ENCODE results near the gene DDI2.
A peak's percentile ranks its signal among the peaks of the same experiment; 100 is the strongest.

The DDI2 gene

DNA sequence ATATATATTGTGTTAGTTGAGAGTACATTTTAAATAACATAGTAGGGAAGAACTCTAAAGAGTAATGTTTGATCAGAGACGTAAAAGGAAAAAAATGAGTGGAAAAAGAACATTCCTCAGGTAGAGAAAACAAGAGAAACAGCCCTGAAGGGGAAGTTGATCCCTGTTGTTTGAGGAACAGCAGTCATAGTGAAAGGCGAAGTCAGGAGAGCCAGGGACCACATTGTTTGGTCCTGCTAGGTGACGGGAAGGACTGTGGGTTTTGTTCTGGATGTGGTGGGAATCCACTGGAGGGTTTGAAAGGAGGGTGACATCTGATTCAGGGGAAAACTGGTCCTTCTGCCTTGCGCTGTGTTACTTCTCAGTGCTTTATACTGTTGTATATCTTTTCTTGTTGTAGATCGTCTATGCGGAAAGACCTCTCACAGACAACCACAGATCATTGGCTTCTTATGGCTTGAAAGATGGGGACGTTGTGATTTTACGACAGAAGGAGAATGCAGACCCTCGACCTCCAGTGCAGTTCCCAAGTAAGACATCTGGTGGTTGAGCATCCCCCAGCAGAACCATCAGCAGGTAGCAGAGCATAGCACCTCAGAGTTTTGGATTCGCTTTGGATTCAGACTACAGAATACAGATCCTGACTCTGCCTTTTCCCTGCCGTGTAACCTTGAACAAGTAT lies 9.2 kb downstream of the DDI2 start:
- DNase-seq (ENCODE audit: insufficient read length, low spot score) (no peak), FAIRE-seq (no peak)
- TF ChIP-seq, protein P1, sequence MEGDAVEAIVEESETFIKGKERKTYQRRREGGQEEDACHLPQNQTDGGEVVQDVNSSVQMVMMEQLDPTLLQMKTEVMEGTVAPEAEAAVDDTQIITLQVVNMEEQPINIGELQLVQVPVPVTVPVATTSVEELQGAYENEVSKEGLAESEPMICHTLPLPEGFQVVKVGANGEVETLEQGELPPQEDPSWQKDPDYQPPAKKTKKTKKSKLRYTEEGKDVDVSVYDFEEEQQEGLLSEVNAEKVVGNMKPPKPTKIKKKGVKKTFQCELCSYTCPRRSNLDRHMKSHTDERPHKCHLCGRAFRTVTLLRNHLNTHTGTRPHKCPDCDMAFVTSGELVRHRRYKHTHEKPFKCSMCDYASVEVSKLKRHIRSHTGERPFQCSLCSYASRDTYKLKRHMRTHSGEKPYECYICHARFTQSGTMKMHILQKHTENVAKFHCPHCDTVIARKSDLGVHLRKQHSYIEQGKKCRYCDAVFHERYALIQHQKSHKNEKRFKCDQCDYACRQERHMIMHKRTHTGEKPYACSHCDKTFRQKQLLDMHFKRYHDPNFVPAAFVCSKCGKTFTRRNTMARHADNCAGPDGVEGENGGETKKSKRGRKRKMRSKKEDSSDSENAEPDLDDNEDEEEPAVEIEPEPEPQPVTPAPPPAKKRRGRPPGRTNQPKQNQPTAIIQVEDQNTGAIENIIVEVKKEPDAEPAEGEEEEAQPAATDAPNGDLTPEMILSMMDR (IDR thresholded peaks at IDR 0.05; ENCODE audit: insufficient read depth, missing control alignments): no peak

DNA sequence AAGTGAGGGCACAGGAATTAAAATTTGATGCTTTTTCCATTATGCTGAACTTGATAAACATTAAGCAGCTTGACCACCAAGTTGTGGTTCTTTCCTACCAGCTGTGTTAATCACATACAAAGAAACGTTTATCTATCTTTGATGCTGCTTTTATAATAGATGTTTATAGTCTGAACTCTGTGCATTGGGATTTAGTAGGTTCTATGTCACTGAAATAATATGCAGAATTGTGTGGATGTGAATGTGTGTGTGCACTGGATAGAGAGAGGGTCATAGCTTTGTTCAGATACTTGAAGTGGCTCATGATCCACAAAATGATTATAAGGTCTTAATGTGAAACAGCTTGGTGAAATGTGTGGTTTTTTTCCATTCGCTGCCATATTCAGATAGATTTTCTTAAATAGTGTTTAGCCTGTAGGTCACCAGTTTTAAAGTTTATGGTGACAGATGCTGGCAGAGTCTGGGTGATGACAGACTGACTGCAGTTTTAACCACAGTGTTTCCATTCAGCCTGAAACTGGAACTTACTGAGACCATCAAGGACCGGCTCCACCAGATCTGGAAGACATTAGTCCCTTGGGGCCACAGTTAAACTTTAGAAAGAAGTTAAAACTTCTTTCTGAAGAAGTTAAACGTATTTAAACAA lies 10.2 kb downstream of the DDI2 start:
- TF ChIP-seq, protein P1 (IDR thresholded peaks at IDR 0.05; ENCODE audit: insufficient read depth, missing control alignments): no peak
- FAIRE-seq (no peak), DNase-seq (ENCODE audit: insufficient read length, low spot score) (no peak)

DNA sequence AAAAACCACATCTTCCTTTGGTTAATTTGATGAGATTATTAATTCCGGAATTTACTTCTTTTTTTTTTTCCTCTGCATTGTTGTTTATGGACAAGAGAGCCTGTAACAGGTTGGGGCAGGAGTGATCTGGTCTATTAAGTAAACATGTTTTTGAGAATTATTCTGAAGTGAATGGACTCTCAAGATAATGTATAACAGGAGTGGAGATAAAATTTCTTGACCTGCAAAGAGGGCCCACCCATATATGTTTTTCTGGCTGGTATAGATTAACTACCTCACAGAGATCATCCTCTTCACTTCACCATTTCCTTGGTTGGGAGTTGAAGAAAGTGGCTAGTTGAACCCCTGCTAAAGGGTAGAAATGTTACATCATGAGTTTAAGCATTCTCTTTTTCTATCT lies 10.7 kb downstream of the DDI2 start:
- DNase-seq (ENCODE audit: insufficient read length, low spot score) (no peak), FAIRE-seq (no peak)
- TF ChIP-seq, protein P1 (IDR thresholded peaks at IDR 0.05; ENCODE audit: insufficient read depth, missing control alignments): no peak

DNA sequence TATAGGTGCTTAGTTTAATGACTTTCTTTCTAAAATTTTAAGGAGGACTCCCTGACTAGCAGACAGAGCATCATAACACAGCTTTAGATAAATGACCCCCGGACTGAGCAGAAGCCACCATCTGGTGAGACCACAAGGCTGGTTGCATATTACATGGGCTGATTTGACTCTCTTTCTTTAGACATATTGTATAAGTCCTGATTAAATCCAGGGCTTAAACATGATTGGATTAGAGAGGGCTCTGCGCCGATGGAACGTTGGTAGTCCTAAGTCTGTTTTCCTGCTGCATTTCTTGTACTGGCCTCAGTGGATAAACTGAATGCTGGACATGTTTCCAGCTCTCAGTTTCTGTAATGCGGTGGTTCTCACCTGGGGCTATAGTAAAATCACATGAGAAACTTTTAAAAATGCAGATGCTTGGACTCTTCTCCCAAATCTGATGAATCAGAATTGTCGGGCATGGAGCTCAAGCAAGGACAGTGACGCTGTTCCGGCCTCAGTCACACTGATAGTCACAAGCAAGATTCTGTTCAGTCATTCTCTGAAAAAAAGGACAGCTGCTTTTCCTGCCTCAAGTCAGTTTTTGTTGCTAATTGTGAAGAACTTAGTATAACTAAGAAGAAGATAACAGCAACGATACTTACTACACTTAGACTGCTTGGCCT lies 16.6 kb downstream of the DDI2 start:
- DNase-seq (ENCODE audit: insufficient read length, low spot score) (peak; percentile 37), FAIRE-seq (no peak)
- TF ChIP-seq, protein P1 (IDR thresholded peaks at IDR 0.05; ENCODE audit: insufficient read depth, missing control alignments): no peak

DNA sequence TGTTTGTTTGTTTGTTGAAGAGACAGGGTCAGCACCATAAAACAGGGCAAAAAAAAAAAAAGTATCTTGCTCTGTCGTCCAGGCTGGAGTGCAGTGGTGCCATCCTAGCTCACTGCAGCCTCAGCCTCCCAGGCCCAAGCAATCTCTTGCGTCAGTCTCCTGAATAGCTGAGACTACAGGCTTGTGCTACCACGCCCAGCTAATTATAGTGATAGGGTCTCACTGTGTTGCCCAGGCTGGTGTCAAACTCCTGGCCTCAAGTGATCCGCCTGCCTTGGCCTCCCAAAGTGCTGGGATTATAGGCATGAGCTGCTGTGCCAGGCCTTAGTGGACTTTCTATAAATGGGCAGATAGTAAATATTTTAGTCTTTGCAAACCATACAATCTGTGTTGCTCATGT lies 19.2 kb downstream of the DDI2 start:
- TF ChIP-seq, protein P1 (IDR thresholded peaks at IDR 0.05; ENCODE audit: insufficient read depth, missing control alignments): no peak
- FAIRE-seq: no peak
- DNase-seq (ENCODE audit: insufficient read length, low spot score): no peak

DNA sequence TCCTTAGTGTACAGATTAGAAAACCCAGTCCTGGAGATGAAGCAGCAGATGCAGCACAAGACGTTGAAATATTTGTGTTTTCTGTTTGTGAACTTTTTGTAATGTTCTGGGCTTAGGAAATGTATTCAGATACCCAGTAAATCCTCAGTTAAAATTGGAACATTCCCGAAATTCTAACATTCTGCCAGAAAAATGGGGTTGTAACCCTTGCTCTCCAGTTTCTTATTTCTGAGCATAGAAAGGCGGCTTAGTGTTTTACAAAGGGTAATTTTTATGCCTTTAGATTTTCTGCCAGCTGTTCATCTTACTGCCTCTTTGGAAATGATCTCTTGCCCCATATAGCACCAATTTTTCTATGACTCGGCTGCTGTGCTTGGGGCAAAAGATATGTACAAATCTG lies 20.6 kb downstream of the DDI2 start:
- DNase-seq (ENCODE audit: insufficient read length, low spot score) (no peak), FAIRE-seq (no peak)
- TF ChIP-seq, protein P1 (IDR thresholded peaks at IDR 0.05; ENCODE audit: insufficient read depth, missing control alignments): no peak

DNA sequence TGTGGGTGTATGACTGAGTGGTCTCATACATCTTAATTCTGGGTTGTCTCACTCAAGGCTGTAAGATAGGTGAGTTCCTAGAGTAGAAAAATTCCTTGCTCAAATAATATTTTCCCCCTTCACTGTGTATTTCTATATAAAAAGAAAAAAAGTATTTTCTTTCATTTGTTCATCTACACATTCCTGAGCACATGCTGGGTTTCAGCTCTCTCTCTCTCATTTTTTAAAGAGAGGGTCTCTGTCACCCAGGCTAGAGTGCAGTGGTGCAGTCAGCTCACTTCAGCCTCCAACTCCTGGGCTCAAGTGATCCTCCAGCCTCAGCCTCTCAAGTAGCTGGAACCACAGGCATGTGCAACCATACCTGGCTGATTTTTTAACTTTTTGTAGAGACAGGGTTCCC lies 22.0 kb downstream of the DDI2 start:
- TF ChIP-seq, protein P1 (IDR thresholded peaks at IDR 0.05; ENCODE audit: insufficient read depth, missing control alignments): no peak
- DNase-seq (ENCODE audit: insufficient read length, low spot score) (no peak), FAIRE-seq (no peak)

Data from D721Med (cell line).